ENCODE results near the gene MSL3B.

The MSL3B gene

DNA sequence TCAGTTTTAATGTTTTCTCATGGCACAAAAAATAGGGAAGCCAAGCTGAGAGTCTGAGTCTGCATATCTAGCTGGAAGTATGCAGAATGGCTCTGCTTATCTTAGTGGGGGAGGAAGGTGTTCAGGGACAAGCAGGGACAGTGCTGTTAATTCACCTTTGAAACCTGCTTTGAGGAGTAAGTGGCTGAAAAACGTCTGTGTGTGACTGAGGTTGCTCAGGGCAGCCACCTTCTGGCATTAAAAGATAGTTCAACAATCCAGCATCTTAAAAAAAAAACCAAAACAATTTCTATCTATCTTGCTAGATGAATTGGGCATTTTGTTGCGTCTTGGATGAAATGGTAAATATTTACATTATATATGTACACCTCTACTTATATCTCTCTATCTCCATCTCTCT is 46.9 kb upstream of the MSL3B start:
- H3K79me2 ChIP-seq (ENCODE audit: insufficient read depth, low read length) = no peaks in the 10 kb centered on the region
- H3K9ac ChIP-seq (ENCODE audit: insufficient read depth, low read length, poor library complexity, severe bottlenecking) = no peak overlapping the region
- no peaks in the 10 kb centered on the region for H3K4me1 ChIP-seq (ENCODE audit: control insufficient read depth in 1 of 2, insufficient read depth in 2 of 2, low read length in 2 of 2)
- H3K27me3 ChIP-seq (ENCODE audit: control insufficient read depth in 2 of 2, insufficient read depth in 2 of 2, low read length in 2 of 2) = peaks cover 0 to 3% of the 10 kb centered on the region in 2 donors
- Mint-ChIP-seq H3K4me3 (no peak overlapping the region), H3K27me3 (ENCODE audit: low read depth in 3 of 3) (peaks cover 1 to 15% (median 2%) of the 10 kb centered on the region in 3 donors), H3K27ac (no peak overlapping the region), H3K4me1 (no peaks in the 10 kb centered on the region), H3K36me3 (no peaks in the 10 kb centered on the region), H3K9me3 (peaks cover 0 to 3% (median 0%) of the 10 kb centered on the region in 7 donors)
- no peak for DNase-seq
- no peak overlapping the region for H3K27ac ChIP-seq (ENCODE audit: low read depth in 1 of 2, low read length in 2 of 2)
- no peaks in the 10 kb centered on the region for H3K9me3 ChIP-seq (replicated peaks in 1 of 2; ENCODE audit: control insufficient read depth in 1 of 2, insufficient read depth in 1 of 2, low read length in 2 of 2)
- no peak overlapping the region for H3K4me3 ChIP-seq (replicated peaks in 1 of 3; ENCODE audit: low read depth in 2 of 3, low read length in 3 of 3)
- no peak for TF ChIP-seq CTCF (IDR thresholded peaks at IDR 0.05)
- intact Hi-C loops (cut with micrococcal nuclease) = no loop called here
- no peaks in the 10 kb centered on the region for H4K20me1 ChIP-seq (ENCODE audit: insufficient read depth, low read length)
- no peak overlapping the region for H3K4me2 ChIP-seq (replicated peaks; ENCODE audit: extremely low read depth, low read length, poor library complexity, severe bottlenecking)
- no CpG with 5 or more reads among the region's 2 CpGs for WGBS (ENCODE audit: insufficient coverage)
- no peak overlapping the region for H2AFZ ChIP-seq (ENCODE audit: insufficient read depth, low read depth, low read length, poor library complexity, severe bottlenecking)
- no peaks in the 10 kb centered on the region for H3K36me3 ChIP-seq (replicated peaks in 1 of 2; ENCODE audit: control insufficient read depth in 1 of 2, insufficient read depth in 2 of 2, low read length in 2 of 2)

- no peak for DNase-seq
- Histone ChIP-seq H3K4me2 (replicated peaks; ENCODE audit: extremely low read depth, low read length, poor library complexity, severe bottlenecking) (no peak overlapping the region), H3K27ac (ENCODE audit: low read depth in 1 of 2, low read length in 2 of 2) (no peak overlapping the region), H3K27me3 (ENCODE audit: control insufficient read depth in 2 of 2, insufficient read depth in 2 of 2, low read length in 2 of 2) (peaks cover 0 to 3% of the 10 kb centered on the region in 2 donors), H3K9me3 (replicated peaks in 1 of 2; ENCODE audit: control insufficient read depth in 1 of 2, insufficient read depth in 1 of 2, low read length in 2 of 2) (no peaks in the 10 kb centered on the region), H3K79me2 (ENCODE audit: insufficient read depth, low read length) (no peaks in the 10 kb centered on the region), H3K9ac (ENCODE audit: insufficient read depth, low read length, poor library complexity, severe bottlenecking) (no peak overlapping the region), H4K20me1 (ENCODE audit: insufficient read depth, low read length) (no peaks in the 10 kb centered on the region), H3K36me3 (replicated peaks in 1 of 2; ENCODE audit: control insufficient read depth in 1 of 2, insufficient read depth in 2 of 2, low read length in 2 of 2) (no peaks in the 10 kb centered on the region), H3K4me3 (replicated peaks in 1 of 3; ENCODE audit: low read depth in 2 of 3, low read length in 3 of 3) (no peak overlapping the region), H3K4me1 (ENCODE audit: control insufficient read depth in 1 of 2, insufficient read depth in 2 of 2, low read length in 2 of 2) (no peaks in the 10 kb centered on the region), H2AFZ (ENCODE audit: insufficient read depth, low read depth, low read length, poor library complexity, severe bottlenecking) (no peak overlapping the region)
- Mint-ChIP-seq H3K4me3 (no peak overlapping the region), H3K4me1 (no peaks in the 10 kb centered on the region), H3K36me3 (no peaks in the 10 kb centered on the region), H3K9me3 (peaks cover 0 to 3% (median 0%) of the 10 kb centered on the region in 7 donors), H3K27me3 (ENCODE audit: low read depth in 3 of 3) (peaks cover 0 to 11% (median 1%) of the 10 kb centered on the region in 3 donors), H3K27ac (no peak overlapping the region)
- intact Hi-C loops (cut with micrococcal nuclease) = no loop called here
- WGBS (ENCODE audit: insufficient coverage) = 25% methylated on average over 8 of the region's 9 CpGs
- no peak for TF ChIP-seq CTCF (IDR thresholded peaks at IDR 0.05)
Measured at GRCh38 chr2:233912691-233913423, 44.7 kb upstream of the MSL3B start.
